ENCODE results near the gene CCDC187. TPM values are rescaled to one million over a fixed set of nuclear protein-coding genes. Genes with fewer than 3 reads are reported as not detected.

Gene CCDC187
- total RNA-seq, 4 donors from 2014 or later: 0.40 to 1.1 (median 0.41) TPM; not detected in 1

- Histone ChIP-seq H3K4me3 (no peak overlapping the region), H3K36me3 (no peaks in the 10 kb centered on the region), H3K27ac (no peak overlapping the region), H3K27me3 (peaks cover 35% of the 10 kb centered on the region), H3K4me1 (peaks cover 0 to 5% (median 4%) of the 10 kb centered on the region in 4 donors), H3K9me3 (no peaks in the 10 kb centered on the region)
- in situ Hi-C loops (cut with MboI; ENCODE audit: low pct_ligation_motif_present in 1 of 4, low pct_unique_long_range_greater_than_20kb in 1 of 4, low sequenced_read_pairs in 3 of 4) (no loop called here), intact Hi-C loops (cut with DNase I; ENCODE audit: low total_unique reads) (no loop called here)
- WGBS, 2 donors (ENCODE audit: low coverage in 1 of 2): 67% methylated on average over 7 of the region's 10 CpGs; no CpG with 5 or more reads in 1 of the 2 donors
- TF ChIP-seq EP300 (IDR thresholded peaks at IDR 0.05; ENCODE audit: low read depth) (no peak), CTCF (IDR thresholded peaks at IDR 0.05) (no peak), POLR2AphosphoS5 (IDR thresholded peaks at IDR 0.05) (no peak), POLR2A (IDR thresholded peaks at IDR 0.05) (no peak)
- DNase-seq: no peak
Measured at GRCh38 chr9:136250676-136251075, 53.2 kb downstream of the CCDC187 start.

GRCh38 chr9:136249877-136250559 lies 53.9 kb downstream of the CCDC187 start:
- WGBS, 2 donors (ENCODE audit: low coverage in 1 of 2): 10 to 51% methylated on average over 2 to 30 of the region's 30 CpGs
- no peak for TF ChIP-seq POLR2AphosphoS5 (IDR thresholded peaks at IDR 0.05)
- TF ChIP-seq EP300 (IDR thresholded peaks at IDR 0.05; ENCODE audit: low read depth): no peak
- no peak for TF ChIP-seq POLR2A (IDR thresholded peaks at IDR 0.05)
- no peak for TF ChIP-seq CTCF (IDR thresholded peaks at IDR 0.05)
- DNase-seq: no peak
- in situ Hi-C loops (cut with MboI; ENCODE audit: low pct_ligation_motif_present in 1 of 4, low pct_unique_long_range_greater_than_20kb in 1 of 4, low sequenced_read_pairs in 3 of 4): no loop called here
- no peak overlapping the region for H3K4me3 ChIP-seq
- peaks cover under 1 to 7% (median 5%) of the 10 kb centered on the region in 4 donors for H3K4me1 ChIP-seq
- H3K27ac ChIP-seq: no peak overlapping the region
- peaks cover 30% of the 10 kb centered on the region for H3K27me3 ChIP-seq
- no peaks in the 10 kb centered on the region for H3K36me3 ChIP-seq
- intact Hi-C loops (cut with DNase I; ENCODE audit: low total_unique reads): no loop called here
- H3K9me3 ChIP-seq: no peaks in the 10 kb centered on the region

GRCh38 chr9:136248951-136249876 lies 54.7 kb downstream of the CCDC187 start:
- intact Hi-C loops (cut with DNase I; ENCODE audit: low total_unique reads): no loop called here
- TF ChIP-seq POLR2A (IDR thresholded peaks at IDR 0.05) (no peak), POLR2AphosphoS5 (IDR thresholded peaks at IDR 0.05) (no peak), EP300 (IDR thresholded peaks at IDR 0.05; ENCODE audit: low read depth) (no peak)
- WGBS, 2 donors (ENCODE audit: low coverage in 1 of 2): 42 to 54% methylated on average over 7 to 24 of the region's 30 CpGs
- DNase-seq: no peak
- peaks cover 8 to 15% (median 13%) of the 10 kb centered on the region in 4 donors for H3K4me1 ChIP-seq
- no peaks in the 10 kb centered on the region for H3K9me3 ChIP-seq
- H3K4me3 ChIP-seq: no peak overlapping the region
- no peaks in the 10 kb centered on the region for H3K36me3 ChIP-seq
- in situ Hi-C loops (cut with MboI; ENCODE audit: low pct_ligation_motif_present in 1 of 4, low pct_unique_long_range_greater_than_20kb in 1 of 4, low sequenced_read_pairs in 3 of 4): no loop called here
- H3K27me3 ChIP-seq: peaks cover 26% of the 10 kb centered on the region
- no peak overlapping the region for H3K27ac ChIP-seq

- H3K4me3 ChIP-seq: no peak overlapping the region
- intact Hi-C loops (cut with DNase I; ENCODE audit: low total_unique reads) (no loop called here), in situ Hi-C loops (cut with MboI; ENCODE audit: low pct_ligation_motif_present in 1 of 4, low pct_unique_long_range_greater_than_20kb in 1 of 4, low sequenced_read_pairs in 3 of 4) (no loop called here)
- H3K27ac ChIP-seq: no peak overlapping the region
- DNase-seq: no peak
- H3K9me3 ChIP-seq: no peaks in the 10 kb centered on the region
- TF ChIP-seq POLR2AphosphoS5 (IDR thresholded peaks at IDR 0.05) (no peak), CTCF (IDR thresholded peaks at IDR 0.05) (no peak), EP300 (IDR thresholded peaks at IDR 0.05; ENCODE audit: low read depth) (no peak), POLR2A (IDR thresholded peaks at IDR 0.05) (no peak)
- WGBS, 2 donors (ENCODE audit: low coverage in 1 of 2): 87 to 93% methylated on average over 3 to 24 of the region's 24 CpGs
- H3K4me1 ChIP-seq: peaks cover 8 to 19% (median 16%) of the 10 kb centered on the region in 4 donors
- H3K27me3 ChIP-seq: peaks cover 22% of the 10 kb centered on the region
- H3K36me3 ChIP-seq: no peaks in the 10 kb centered on the region
Measured at GRCh38 chr9:136247947-136248637, 55.8 kb downstream of the CCDC187 start.

Data from transverse colon (tissue), 4 donors.